Stimulated activated CD4-positive, alpha-beta T cell treated with anti-CD3 and anti-CD28 coated beads, TNF-alpha, amount 100 ng/mL, for 1 hour (primary cell): Measurements from ENCODE around the gene SLC7A1.

ENCODE experiments used
- DNase-seq, 3 donors: peaks; one replicate each; pipeline ENCODE4 v3.0.0-alpha.2; 2020; ENCODE audit warnings: low read depth in 3 of 3, low spot score in 1 of 3

The SLC7A1 gene

GRCh38 chr13:29583073-29583785 lies 12.3 kb downstream of the SLC7A1 start:
- DNase-seq = no peak

GRCh38 chr13:29582171-29582570 lies 13.3 kb downstream of the SLC7A1 start:
- DNase-seq = no peak

- DNase-seq = no peak
Measured at GRCh38 chr13:29581666-29582065, 13.8 kb downstream of the SLC7A1 start.

- no peak for DNase-seq
Measured at GRCh38 chr13:29579094-29579493, 16.4 kb downstream of the SLC7A1 start.

- DNase-seq = no peak
Measured at GRCh38 chr13:29578300-29579085, 17.0 kb downstream of the SLC7A1 start.

GRCh38 chr13:29577136-29578051 lies 18.1 kb downstream of the SLC7A1 start:
- DNase-seq = no peak

GRCh38 chr13:29576581-29576980 lies 18.9 kb downstream of the SLC7A1 start:
- no peak for DNase-seq

GRCh38 chr13:29575098-29575497 lies 20.4 kb downstream of the SLC7A1 start:
- no peak for DNase-seq

- DNase-seq = no peak
Measured at GRCh38 chr13:29573190-29573589, 22.3 kb downstream of the SLC7A1 start.

- DNase-seq = no peak
Measured at GRCh38 chr13:29572575-29572974, 22.9 kb downstream of the SLC7A1 start.

- no peak for DNase-seq
Measured at GRCh38 chr13:29571876-29572570, 23.5 kb downstream of the SLC7A1 start.

GRCh38 chr13:29570051-29570654 lies 25.3 kb downstream of the SLC7A1 start:
- no peak for DNase-seq

- no peak for DNase-seq
Measured at GRCh38 chr13:29569253-29570050, 26.0 kb downstream of the SLC7A1 start.

- DNase-seq = no peak
Measured at GRCh38 chr13:29568731-29569130, 26.8 kb downstream of the SLC7A1 start.

GRCh38 chr13:29567411-29567810 lies 28.1 kb downstream of the SLC7A1 start:
- no peak for DNase-seq

GRCh38 chr13:29566206-29566605 lies 29.3 kb downstream of the SLC7A1 start:
- no peak for DNase-seq

- no peak for DNase-seq
Measured at GRCh38 chr13:29564818-29565217, 30.7 kb downstream of the SLC7A1 start.

- DNase-seq = no peak
Measured at GRCh38 chr13:29564373-29564772, 31.1 kb downstream of the SLC7A1 start.

GRCh38 chr13:29563941-29564340 lies 31.5 kb downstream of the SLC7A1 start:
- no peak for DNase-seq
